Stimulated activated memory B cell treated with anti-CD40 and anti-IgM and Interleukin-4, amounts not matched to agents 10 μg/mL and 1 μg/mL and 100 μg/mL, for 72 hours (primary cell): ENCODE measurements around the gene GPR84.
A peak's percentile ranks its signal among the peaks of the same experiment; 100 is the strongest.

ENCODE experiments used
- ATAC-seq: fragments of 150-1000 bp; cut with Tn5 transposase; 2 replicates; pipeline ENCODE4 v1.10.0; 2021
- H3K27ac Mint-ChIP-seq: one replicate; pipeline ENCODE4 v1.8.0; 2022; ENCODE audit warnings: mild to moderate bottlenecking, mixed read lengths
- H3K27me3 Mint-ChIP-seq: one replicate; pipeline ENCODE4 v1.8.0; 2022; ENCODE audit warnings: mixed read lengths
- H3K36me3 Mint-ChIP-seq: one replicate; pipeline ENCODE4 v1.8.0; 2022; ENCODE audit warnings: mixed read lengths
- H3K4me1 Mint-ChIP-seq: one replicate; pipeline ENCODE4 v1.8.0; 2022; ENCODE audit warnings: mixed read lengths
- H3K4me3 Mint-ChIP-seq: one replicate; pipeline ENCODE4 v1.8.0; 2022; ENCODE audit warnings: mild to moderate bottlenecking, moderate library complexity, mixed read lengths
- H3K9me3 Mint-ChIP-seq: one replicate; pipeline ENCODE4 v1.8.0; 2022; ENCODE audit warnings: mixed read lengths

Gene GPR84

GRCh38 chr12:54364413-54364812 is at the start of gene GPR84:
Gene GPR84 (minus strand): TSS chr12:54364486. CDS start chr12:54363851, 635 bp downstream.
- Mint-ChIP-seq H3K27me3 (no peaks in the 10 kb centered on the region), H3K4me3 (peak within 1 kb of the TSS; percentile 4), H3K4me1 (peaks cover 40% of the 10 kb centered on the region), H3K9me3 (no peaks in the 10 kb centered on the region), H3K27ac (peak within 1 kb of the TSS; percentile 59), H3K36me3 (no peaks in the 10 kb centered on the region)
- no peak for ATAC-seq

- no peaks in the 10 kb centered on the region for H3K36me3 Mint-ChIP-seq
- ATAC-seq, result peak; percentile 83
- peak overlapping the region; percentile 74 for H3K27ac Mint-ChIP-seq
- H3K27me3 Mint-ChIP-seq, result peaks cover 8% of the 10 kb centered on the region
- H3K4me3 Mint-ChIP-seq, result peak overlapping the region; percentile 43
- no peaks in the 10 kb centered on the region for H3K9me3 Mint-ChIP-seq
- H3K4me1 Mint-ChIP-seq, result peaks cover 66% of the 10 kb centered on the region
Observed at GRCh38 chr12:54413284-54414190, 49.3 kb upstream of the GPR84 start.

GRCh38 chr12:54412786-54413185 is 48.5 kb upstream of the GPR84 start:
- ATAC-seq, result peak; percentile 21
- no peaks in the 10 kb centered on the region for H3K9me3 Mint-ChIP-seq
- H3K4me3 Mint-ChIP-seq, result peak overlapping the region; percentile 29
- peak overlapping the region; percentile 74 for H3K27ac Mint-ChIP-seq
- H3K36me3 Mint-ChIP-seq, result no peaks in the 10 kb centered on the region
- H3K4me1 Mint-ChIP-seq, result peaks cover 60% of the 10 kb centered on the region
- H3K27me3 Mint-ChIP-seq, result peaks cover under 1% of the 10 kb centered on the region

GRCh38 chr12:54412348-54412747 is 48.1 kb upstream of the GPR84 start:
- Mint-ChIP-seq H3K9me3 (no peaks in the 10 kb centered on the region), H3K36me3 (no peaks in the 10 kb centered on the region), H3K27me3 (no peaks in the 10 kb centered on the region), H3K27ac (peak overlapping the region; percentile 74), H3K4me1 (peaks cover 60% of the 10 kb centered on the region), H3K4me3 (no peak overlapping the region)
- no peak for ATAC-seq

GRCh38 chr12:54411391-54412241 is 47.3 kb upstream of the GPR84 start:
- no peaks in the 10 kb centered on the region for H3K9me3 Mint-ChIP-seq
- peak; percentile 22 for ATAC-seq
- H3K36me3 Mint-ChIP-seq, result no peaks in the 10 kb centered on the region
- H3K4me1 Mint-ChIP-seq, result peaks cover 56% of the 10 kb centered on the region
- H3K27ac Mint-ChIP-seq, result peak overlapping the region; percentile 74
- no peak overlapping the region for H3K4me3 Mint-ChIP-seq
- peaks cover under 1% of the 10 kb centered on the region for H3K27me3 Mint-ChIP-seq

GRCh38 chr12:54409267-54409666 is 45.0 kb upstream of the GPR84 start:
- H3K4me1 Mint-ChIP-seq, result peaks cover 46% of the 10 kb centered on the region
- peak; percentile 1 for ATAC-seq
- H3K27me3 Mint-ChIP-seq, result peaks cover 11% of the 10 kb centered on the region
- no peak overlapping the region for H3K27ac Mint-ChIP-seq
- no peak overlapping the region for H3K4me3 Mint-ChIP-seq
- no peaks in the 10 kb centered on the region for H3K36me3 Mint-ChIP-seq
- no peaks in the 10 kb centered on the region for H3K9me3 Mint-ChIP-seq

- ATAC-seq, result peak; percentile 31
- peaks cover 27% of the 10 kb centered on the region for H3K4me1 Mint-ChIP-seq
Observed at GRCh38 chr12:54407183-54407905, 43.1 kb upstream of the GPR84 start.

GRCh38 chr12:54405573-54405972 is 41.3 kb upstream of the GPR84 start:
- Mint-ChIP-seq H3K36me3 (no peaks in the 10 kb centered on the region), H3K4me3 (no peak overlapping the region), H3K27ac (no peak overlapping the region), H3K9me3 (no peaks in the 10 kb centered on the region), H3K27me3 (peaks cover 11% of the 10 kb centered on the region), H3K4me1 (peaks cover 15% of the 10 kb centered on the region)
- ATAC-seq, result no peak

More at GRCh38 chr12:54407183-54407905, 43.1 kb upstream of the GPR84 start:
- H3K27ac Mint-ChIP-seq, result peak overlapping the region; percentile 1
- H3K4me3 Mint-ChIP-seq, result no peak overlapping the region
- no peaks in the 10 kb centered on the region for H3K36me3 Mint-ChIP-seq
- H3K27me3 Mint-ChIP-seq, result peaks cover 11% of the 10 kb centered on the region
- no peaks in the 10 kb centered on the region for H3K9me3 Mint-ChIP-seq

- Mint-ChIP-seq H3K4me3 (no peak overlapping the region), H3K27me3 (peaks cover 11% of the 10 kb centered on the region), H3K36me3 (no peaks in the 10 kb centered on the region), H3K4me1 (peaks cover 15% of the 10 kb centered on the region), H3K27ac (no peak overlapping the region), H3K9me3 (no peaks in the 10 kb centered on the region)
- ATAC-seq, result no peak
Observed at GRCh38 chr12:54405106-54405505, 40.8 kb upstream of the GPR84 start.

GRCh38 chr12:54404061-54405004 is 40.0 kb upstream of the GPR84 start:
- Mint-ChIP-seq H3K27me3 (peaks cover 11% of the 10 kb centered on the region), H3K36me3 (no peaks in the 10 kb centered on the region), H3K9me3 (no peaks in the 10 kb centered on the region), H3K27ac (no peak overlapping the region), H3K4me3 (no peak overlapping the region), H3K4me1 (peaks cover 15% of the 10 kb centered on the region)
- no peak for ATAC-seq

- H3K4me1 Mint-ChIP-seq, result peaks cover 6% of the 10 kb centered on the region
- ATAC-seq, result no peak
- peaks cover 6% of the 10 kb centered on the region for H3K27me3 Mint-ChIP-seq
- no peak overlapping the region for H3K27ac Mint-ChIP-seq
- H3K9me3 Mint-ChIP-seq, result no peaks in the 10 kb centered on the region
- H3K36me3 Mint-ChIP-seq, result no peaks in the 10 kb centered on the region
- H3K4me3 Mint-ChIP-seq, result no peak overlapping the region
Observed at GRCh38 chr12:54401119-54401518, 36.8 kb upstream of the GPR84 start.

GRCh38 chr12:54398995-54399793 is 34.9 kb upstream of the GPR84 start:
- H3K4me1 Mint-ChIP-seq, result peaks cover 2% of the 10 kb centered on the region
- no peaks in the 10 kb centered on the region for H3K36me3 Mint-ChIP-seq
- no peak overlapping the region for H3K27ac Mint-ChIP-seq
- no peak overlapping the region for H3K4me3 Mint-ChIP-seq
- no peaks in the 10 kb centered on the region for H3K9me3 Mint-ChIP-seq
- H3K27me3 Mint-ChIP-seq, result no peaks in the 10 kb centered on the region
- peak; percentile 83 for ATAC-seq

GRCh38 chr12:54398218-54398617 is 33.9 kb upstream of the GPR84 start:
- H3K9me3 Mint-ChIP-seq, result no peaks in the 10 kb centered on the region

More at GRCh38 chr12:54398218-54398617, 33.9 kb upstream of the GPR84 start:
- peaks cover 9% of the 10 kb centered on the region for H3K4me1 Mint-ChIP-seq
- H3K4me3 Mint-ChIP-seq, result no peak overlapping the region
- no peak overlapping the region for H3K27ac Mint-ChIP-seq
- ATAC-seq, result no peak
- no peaks in the 10 kb centered on the region for H3K36me3 Mint-ChIP-seq
- no peaks in the 10 kb centered on the region for H3K27me3 Mint-ChIP-seq
